ENCODE measurements around the gene SLC3A2.

SLC3A2 gene

GRCh38 chr11:62911137-62912130 is 30.7 kb downstream of the SLC3A2 start:
- DNase-seq, result no peak

- no peak for DNase-seq
Observed at GRCh38 chr11:62912268-62912667, 31.6 kb downstream of the SLC3A2 start.

GRCh38 chr11:62914416-62914815 is 33.7 kb downstream of the SLC3A2 start:
- no peak for DNase-seq

GRCh38 chr11:62917906-62918502 is 37.3 kb downstream of the SLC3A2 start:
- no peak for DNase-seq

GRCh38 chr11:62918531-62918930 is 37.8 kb downstream of the SLC3A2 start:
- DNase-seq, result no peak

- no peak for DNase-seq
Observed at GRCh38 chr11:62919476-62919875, 38.8 kb downstream of the SLC3A2 start.

GRCh38 chr11:62919898-62920640 is 39.4 kb downstream of the SLC3A2 start:
- no peak for DNase-seq

- DNase-seq, result no peak
Observed at GRCh38 chr11:62921201-62921572, 40.5 kb downstream of the SLC3A2 start, which contains the start of gene CHRM1. Gene CHRM1, minus strand, starts transcription at chr11:62921363. Its CDS starts 10,263 bp downstream, at chr11:62911100.

GRCh38 chr11:62921573-62922188 is 41.0 kb downstream of the SLC3A2 start:
- DNase-seq, result no peak

GRCh38 chr11:62922189-62922589 is 41.5 kb downstream of the SLC3A2 start:
- DNase-seq, result no peak

GRCh38 chr11:62922653-62923431 is 42.1 kb downstream of the SLC3A2 start:
- DNase-seq, result no peak

GRCh38 chr11:62923601-62924411 is 43.1 kb downstream of the SLC3A2 start:
- DNase-seq, result no peak

GRCh38 chr11:62925308-62925707 is 44.6 kb downstream of the SLC3A2 start:
- no peak for DNase-seq

- no peak for DNase-seq
Observed at GRCh38 chr11:62925745-62926679, 45.3 kb downstream of the SLC3A2 start.

- no peak for DNase-seq
Observed at GRCh38 chr11:62926680-62927455, 46.2 kb downstream of the SLC3A2 start.

GRCh38 chr11:62928011-62928410 is 47.3 kb downstream of the SLC3A2 start:
- no peak for DNase-seq

- DNase-seq, result no peak
Observed at GRCh38 chr11:62930157-62930556, 49.5 kb downstream of the SLC3A2 start.

- DNase-seq, result no peak
Observed at GRCh38 chr11:62930666-62931065, 50.0 kb downstream of the SLC3A2 start.
